GM18870 (cell line): ENCODE data around the gene PDCD7.
"Not testable (repeated sequence)": the region's sequence is repeated elsewhere in the genome, so short reads cannot be mapped to it uniquely, and the experiment has no call there.

Source experiments
- ATAC-seq: cut with Tn5 transposase; IDR thresholded peaks from one replicate; pipeline ENCODE4 v1.9.1; 2021; ENCODE audit warnings: moderate library complexity; ENCODE audit not compliant: unreplicated experiment

PDCD7 gene

GRCh38 chr15:65133548-65134200 lies at the start of gene PDCD7:
Gene PDCD7, minus strand, starts transcription at chr15:65133808. Its CDS starts 27 bp downstream, at chr15:65133781.
- ATAC-seq: peak; percentile 70

- no peak for ATAC-seq
Observed at GRCh38 chr15:65182538-65182937, 48.9 kb upstream of the PDCD7 start.

GRCh38 chr15:65181582-65182353 lies 48.2 kb upstream of the PDCD7 start:
- not testable (repeated sequence) for ATAC-seq

- ATAC-seq: no peak
Observed at GRCh38 chr15:65180167-65180566, 46.6 kb upstream of the PDCD7 start.

GRCh38 chr15:65177901-65178300 lies 44.3 kb upstream of the PDCD7 start:
- ATAC-seq: no peak

GRCh38 chr15:65176056-65176455 lies 42.4 kb upstream of the PDCD7 start:
- no peak for ATAC-seq

GRCh38 chr15:65175511-65175910 lies 41.9 kb upstream of the PDCD7 start:
- no peak for ATAC-seq

GRCh38 chr15:65174509-65174908 lies 40.9 kb upstream of the PDCD7 start:
- no peak for ATAC-seq

- ATAC-seq: no peak
Observed at GRCh38 chr15:65172531-65172930, 38.9 kb upstream of the PDCD7 start.

- ATAC-seq: no peak
Observed at GRCh38 chr15:65171428-65171827, 37.8 kb upstream of the PDCD7 start.

GRCh38 chr15:65165875-65166274 lies 32.3 kb upstream of the PDCD7 start:
- no peak for ATAC-seq

- no peak for ATAC-seq
Observed at GRCh38 chr15:65164139-65164538, 30.5 kb upstream of the PDCD7 start.

- ATAC-seq: no peak
Observed at GRCh38 chr15:65163041-65163440, 29.4 kb upstream of the PDCD7 start.

GRCh38 chr15:65156692-65157091 lies 23.1 kb upstream of the PDCD7 start:
- no peak for ATAC-seq

GRCh38 chr15:65154720-65155119 lies 21.1 kb upstream of the PDCD7 start:
- no peak for ATAC-seq

- ATAC-seq: no peak
Observed at GRCh38 chr15:65147902-65148301, 14.3 kb upstream of the PDCD7 start.

- no peak for ATAC-seq
Observed at GRCh38 chr15:65146438-65146837, 12.8 kb upstream of the PDCD7 start.

GRCh38 chr15:65138631-65139030 lies 5.0 kb upstream of the PDCD7 start:
- not testable (repeated sequence) for ATAC-seq

GRCh38 chr15:65137893-65138292 lies 4.3 kb upstream of the PDCD7 start:
- ATAC-seq: not testable (repeated sequence)

- not testable (repeated sequence) for ATAC-seq
Observed at GRCh38 chr15:65137089-65137488, 3.5 kb upstream of the PDCD7 start.

GRCh38 chr15:65134538-65134937 lies 930 bp upstream of the PDCD7 start:
- no peak for ATAC-seq

- ATAC-seq: no peak
Observed at GRCh38 chr15:65132878-65133547, 595 bp downstream of the PDCD7 start.
